K562 (cell line): Measurements from ENCODE around the gene SMAD7. TPM values are rescaled to one million over a fixed set of nuclear protein-coding genes. Genes with fewer than 3 reads are reported as not detected.

ENCODE experiments used
- ATAC-seq: fragments of 200-7000 bp; cut with Tn5 transposase; 3 replicates; pipeline ENCODE4 v1.9.1; 2020; ENCODE audit warnings: moderate library complexity
- BruUV-seq: library from RNA; stranded (reverse); fragments of 400-500 nt; replicated peaks from 2 replicates; lab custom pipeline; 2021; lab: Mats Ljungman, UMichigan
- CTCF ChIA-PET: fragments of 300-600 bp; formaldehyde crosslinking; extraction: SDS; loops from one replicate; lab custom pipeline; 2021; ENCODE audit warnings: low intra/inter-chr PET ratio; lab: Yijun Ruan, JAX
- POLR2A ChIA-PET: fragments of 300-600, 350-650 bp; sonication (Branson Sonifier 250); formaldehyde crosslinking; extraction: SDS; loops from one replicate; lab custom pipeline; 2021; ENCODE audit warnings: antibody characterized with exemption, inconsistent platforms; lab: Yijun Ruan, JAX
- DNase-seq, 4 experiments: peaks; one replicate each; pipeline versions ENCODE4 v3.0.0 to v3.0.0-alpha.2; 2011 to 2018; ENCODE audit warnings: low spot score in 3 of 4, mixed read lengths in 3 of 4; ENCODE audit errors: extremely low read depth in 1 of 4
- FAIRE-seq: peaks from 2 replicates; lab custom pipeline; 2011; peaks lifted over from hg19 to GRCh38; lab: Jason Lieb, UNC
- H2AFZ ChIP-seq: 2 replicates; pipeline ENCODE4 v1.6.0; 2011; ENCODE audit warnings: low read depth, low read length, control low read depth, inconsistent platforms
- H3K27ac ChIP-seq: fragments of 200-600 bp; 3 replicates; pipeline ENCODE4 v1.8.0; 2011; ENCODE audit warnings: low read depth, mild to moderate bottlenecking, control low read depth, inconsistent platforms, low read length, moderate library complexity, mixed read lengths; ENCODE audit errors: extremely low read depth
- H3K27me3 ChIP-seq, 2 experiments: fragments of 300-600 bp in 1 of 2; 2 replicates in 1 of 2; 3 replicates in 1 of 2; pipeline versions ENCODE4 v1.6.0 to v1.8.0; 2011; ENCODE audit warnings: inconsistent platforms in 2 of 2, low read length in 2 of 2, mild to moderate bottlenecking in 1 of 2, mixed read lengths in 1 of 2, moderate library complexity in 1 of 2; ENCODE audit not compliant: control insufficient read depth in 2 of 2, insufficient read depth in 2 of 2
- H3K36me3 ChIP-seq: fragments of 300-600 bp; 3 replicates; pipeline ENCODE4 v1.8.0; 2011; ENCODE audit warnings: mild to moderate bottlenecking, low read length, inconsistent platforms; ENCODE audit not compliant: control insufficient read depth, insufficient read depth
- H3K4me1 ChIP-seq, 2 experiments: fragments of 200-600 bp in 1 of 2; replicated peaks in 1 of 2; 2 replicates in 1 of 2; 3 replicates in 1 of 2; pipeline versions ENCODE4 v1.5.1 to v1.8.0; 2011; ENCODE audit warnings: inconsistent platforms in 2 of 2, low read length in 2 of 2, mild to moderate bottlenecking in 1 of 2, mixed read lengths in 1 of 2, moderate library complexity in 1 of 2; ENCODE audit not compliant: control insufficient read depth in 2 of 2, insufficient read depth in 2 of 2
- H3K4me2 ChIP-seq: 2 replicates; pipeline ENCODE4 v1.6.1; 2011; ENCODE audit warnings: low read length, control low read depth, inconsistent platforms, mixed read lengths; ENCODE audit not compliant: insufficient read depth
- H3K4me3 ChIP-seq: fragments of 200-600 bp; sonication (generic), shearing (Covaris generic); 2 replicates; pipeline ENCODE4 v1.5.1; 2016; ENCODE audit warnings: control low read depth, inconsistent platforms
- H3K79me2 ChIP-seq: fragments of 200-600 bp; 3 replicates; pipeline ENCODE4 v1.8.0; 2011; ENCODE audit warnings: low read length, inconsistent platforms; ENCODE audit not compliant: control insufficient read depth, insufficient read depth
- H3K9ac ChIP-seq, 2 experiments: 2 replicates each; pipeline versions ENCODE4 v1.6.0 to v1.6.1; 2011; ENCODE audit warnings: low read depth in 2 of 2, low read length in 2 of 2, control low read depth in 1 of 2, inconsistent platforms in 1 of 2, mild to moderate bottlenecking in 1 of 2, mixed read lengths in 1 of 2; ENCODE audit not compliant: insufficient read depth in 1 of 2
- H3K9me1 ChIP-seq: one replicate; pipeline ENCODE4 v1.6.0; 2011; ENCODE audit warnings: inconsistent platforms, mild to moderate bottlenecking, low read length, moderate library complexity; ENCODE audit not compliant: control insufficient read depth, insufficient read depth
- H3K9me3 ChIP-seq: replicated peaks from 2 replicates; pipeline ENCODE4 v1.5.1; 2011; ENCODE audit warnings: low read depth, low read length, inconsistent platforms; ENCODE audit not compliant: control insufficient read depth, insufficient read depth
- H4K20me1 ChIP-seq: replicated peaks from 2 replicates; pipeline ENCODE4 v1.6.1; 2011; ENCODE audit warnings: low read length, inconsistent platforms, mixed read lengths; ENCODE audit not compliant: control insufficient read depth, insufficient read depth
- BHLHE40 ChIP-seq: IDR thresholded peaks from 2 replicates; pipeline ENCODE4 v1.6.1; 2011; ENCODE audit warnings: low read length, improper control_type of control experiment
- CBFA2T3 ChIP-seq: fragments of 450-650 bp; IDR thresholded peaks from 2 replicates; pipeline ENCODE4 v1.6.1; 2017
- CCNT2 ChIP-seq: IDR thresholded peaks from 2 replicates; pipeline ENCODE4 v1.6.1; 2011; ENCODE audit warnings: borderline replicate concordance, low read depth, mild to moderate bottlenecking, moderate library complexity, mixed read lengths, low read length; ENCODE audit not compliant: insufficient read length; ENCODE audit errors: extremely low read depth
- CXXC5 ChIP-seq: fragments of 250-450 bp; sonication (Bioruptor Pico); IDR thresholded peaks from 2 replicates; pipeline ENCODE4 v1.8.0; 2022; ENCODE audit warnings: inconsistent platforms, mild to moderate bottlenecking, moderate library complexity
- HMGN3 ChIP-seq: IDR thresholded peaks from 2 replicates; pipeline ENCODE4 v1.6.1; 2011; ENCODE audit warnings: borderline replicate concordance, low read depth, mild to moderate bottlenecking, mixed read lengths, low read length; ENCODE audit not compliant: insufficient read length; ENCODE audit errors: extremely low read depth
- KDM4B ChIP-seq, 2 experiments: fragments of 450-650 bp in 1 of 2; sonication (generic) in 1 of 2; IDR thresholded peaks; 2 replicates each; pipeline ENCODE4 v1.6.1; 2016 to 2017; ENCODE audit warnings: borderline replicate concordance in 2 of 2, antibody characterized with exemption in 1 of 2, low read depth in 1 of 2, mild to moderate bottlenecking in 1 of 2
- KDM5B ChIP-seq: fragments of 200-600 bp; sonication (generic); IDR thresholded peaks from 2 replicates; pipeline ENCODE4 v1.6.1; 2012; ENCODE audit warnings: low read depth, mild to moderate bottlenecking, moderate library complexity, low read length, control low read depth, inconsistent platforms; ENCODE audit not compliant: insufficient replicate concordance
- MTF1 ChIP-seq: fragments of 250-450 bp; sonication (Bioruptor Pico); IDR thresholded peaks from 2 replicates; pipeline ENCODE4 v1.9.0; 2021; ENCODE audit warnings: moderate library complexity, mild to moderate bottlenecking, inconsistent platforms, borderline replicate concordance
- PHF20 ChIP-seq: fragments of 450-650 bp; IDR thresholded peaks from 2 replicates; pipeline ENCODE4 v1.6.1; 2018; ENCODE audit not compliant: partially characterized antibody
- PHF8 ChIP-seq: fragments of 200-600 bp; sonication (generic); IDR thresholded peaks from 2 replicates; pipeline ENCODE4 v1.6.1; 2012; ENCODE audit warnings: mixed run types, mild to moderate bottlenecking, inconsistent platforms, low read length, moderate library complexity, borderline replicate concordance
- POLR2G ChIP-seq: fragments of 200-400 bp; formaldehyde crosslinking; IDR thresholded peaks from 2 replicates; pipeline ENCODE4 v1.6.1; 2017; ENCODE audit warnings: low read depth, mild to moderate bottlenecking, antibody characterized with exemption, low read length, moderate library complexity
- POLR2H ChIP-seq: IDR thresholded peaks from 2 replicates; pipeline ENCODE4 v1.6.1; 2016; ENCODE audit warnings: missing genetic modification characterization, low read depth, mild to moderate bottlenecking, control low read depth, missing compliant biosample characterization, moderate library complexity
- RBFOX2 ChIP-seq: fragments of 200-400 bp; formaldehyde crosslinking; IDR thresholded peaks from 2 replicates; pipeline ENCODE4 v1.6.1; 2017; ENCODE audit warnings: low read depth, mild to moderate bottlenecking, low read length, moderate library complexity
- ZFX ChIP-seq: sonication (generic); formaldehyde crosslinking; IDR thresholded peaks from 2 replicates; pipeline ENCODE4 v1.8.0; 2022; ENCODE audit warnings: mild to moderate bottlenecking, missing genetic modification reagents, moderate library complexity
- WGBS: fragments of 100-300 bp; shearing (Covaris generic); methylation state at CpG from one replicate; pipeline ENCODE4 v1.1.6; 2016; ENCODE audit warnings: low coverage, mixed read lengths; ENCODE audit not compliant: insufficient coverage; ENCODE audit errors: missing lambda C conversion rate; 5-methylcytosine and 5-hydroxymethylcytosine counted together
- in situ Hi-C: fragments of 300-500 bp; cut with MboI; formaldehyde crosslinking; loops from 4 replicates; pipeline ENCODE4 v1.15.0; 2018; ENCODE audit warnings: inconsistent platforms, mixed read lengths
- intact Hi-C: fragments of 100-400 bp; cut with micrococcal nuclease; formaldehyde crosslinking; loops from 2 replicates; pipeline ENCODE4 v1.14.2; 2022
- polyA plus RNA-seq, 8 experiments: library from polyadenylated mRNA; depleted of rRNA in 4 of 8; stranded (reverse) in 5 of 8; unstranded in 3 of 8; fragments of >200 nt; fragmentation: Nextera tagmentation in 2 of 8; fragmentation: Illumina TruSeq in 1 of 8; extraction: Ambion mirVana in 2 of 8; extraction: Trizol in 1 of 8; gene quantifications; 2 replicates each; pipeline versions ENCODE4 v1.2.1 to v1.2.3, GENCODE V29; 2011 to 2014; ENCODE audit warnings: inconsistent platforms in 1 of 8, missing spikeins in 1 of 8
- total RNA-seq, 7 experiments: library from RNA; depleted of rRNA in 6 of 7; stranded (reverse); fragments of >200 nt in 6 of 7; fragmentation: Illumina TruSeq in 2 of 7; extraction: Trizol in 2 of 7; gene quantifications; 2 replicates each; pipeline versions ENCODE4 v1.2.1 to v1.2.3, GENCODE V29; 2011 to 2021; ENCODE audit warnings: low replicate concordance in 1 of 7

Gene SMAD7
- total and polyA plus RNA-seq, 9 of the 15 experiments (the other 6 are each of a cell fraction or from before 2014, with no cell fraction given): 0.13 to 3.0 (median 1.6) TPM

GRCh38 chr18:48975817-48976649 is 25.3 kb upstream of the SMAD7 start (continued):
- peak; percentile 65 for TF ChIP-seq HMGN3
- TF ChIP-seq CCNT2: peak; percentile 41
- TF ChIP-seq POLR2G: peak; percentile 67
- TF ChIP-seq POLR2H: no peak
- peak; percentile 8 for TF ChIP-seq RBFOX2
- peak; percentile 60 for TF ChIP-seq CXXC5

GRCh38 chr18:48975120-48975816 is 24.5 kb upstream of the SMAD7 start:
- no TSS peak for BruUV-seq
- Histone ChIP-seq H3K4me2 (peak overlapping the region; percentile 41), H3K4me1 (peaks cover 5 to 18% of the 10 kb centered on the region in 2 experiments; a peak in 3 of 5 replicates), H3K9me3 (no peaks in the 10 kb centered on the region), H2AFZ (peak overlapping the region; percentile 70), H3K36me3 (no peaks in the 10 kb centered on the region), H3K4me3 (peak overlapping the region; percentile 44), H3K27me3 (no peaks in the 10 kb centered on the region; a peak in 1 of 5 replicates), H3K9me1 (no peaks in the 10 kb centered on the region), H3K79me2 (no peaks in the 10 kb centered on the region), H4K20me1 (no peaks in the 10 kb centered on the region), H3K9ac (peak overlapping the region in 1 of 2 experiments; percentile 86; a peak in 3 of 4 replicates), H3K27ac (peak overlapping the region; percentile 60; the same call in 1 of the 3 replicates)
- WGBS: 19% methylated on average over 21 of the region's 58 CpGs
- in situ Hi-C loops: no loop called here
- POLR2A ChIA-PET: interaction anchor here (0.6 kb wide), 1 partner anchor 279 kb away, joined by 3 read pairs; no protein-coding TSS in a partner anchor
- no peak for FAIRE-seq
- intact Hi-C loops: no loop called here
- CTCF ChIA-PET: no interaction called here
- ATAC-seq: peak; percentile 80
- peak in 1 of 4 experiments; percentile 59 for DNase-seq
- TF ChIP-seq RBFOX2: peak; percentile 49
- peak; percentile 68; the same call in 1 of the 2 replicates for TF ChIP-seq POLR2G
- no peak for TF ChIP-seq MTF1
- peak; percentile 9 for TF ChIP-seq KDM5B
- TF ChIP-seq ZFX (CRISPR knock-in tag): peak; percentile 82
- peak; percentile 18 for TF ChIP-seq PHF20
- TF ChIP-seq BHLHE40: peak; percentile 73; the same call in 1 of the 2 replicates
- no peak for TF ChIP-seq CBFA2T3
- TF ChIP-seq KDM4B (IDR thresholded peaks at IDR 0.05; ENCODE audit: borderline replicate concordance in 2 of 2, low read depth in 1 of 2): peak in 1 of 2 experiments; percentile 44; a peak in 1 of 4 replicates
- TF ChIP-seq PHF8: peak; percentile 43; the same call in 1 of the 2 replicates
